CD4-positive, alpha-beta T cell (primary cell): ENCODE data around the gene DCLK1. TPM values are rescaled to one million over a fixed set of nuclear protein-coding genes. Genes with fewer than 3 reads are reported as not detected.

Experiments
- ATAC-seq: fragments of 200-7000 bp; cut with Tn5 transposase; one replicate; pipeline ENCODE4 v1.10.0; 2022; ENCODE audit warnings: mild to moderate bottlenecking; ENCODE audit not compliant: poor library complexity
- CTCF ChIA-PET: fragments of 350-600 bp; sonication (Branson Sonifier 250); formaldehyde crosslinking; loops from one replicate; lab custom pipeline; 2021; ENCODE audit warnings: antibody characterized with exemption, inconsistent platforms; lab: Charles Lee
- POLR2A ChIA-PET: fragments of 350-600 bp; sonication (Branson Sonifier 250); formaldehyde crosslinking; loops from one replicate; lab custom pipeline; 2021; ENCODE audit warnings: antibody characterized with exemption, inconsistent platforms; lab: Charles Lee
- DNase-seq, 14 experiments: peaks; one replicate each; pipeline ENCODE4 v3.0.0-alpha.2; 2013 to 2020; ENCODE audit warnings: mixed read lengths in 2 of 14
- H3K27ac ChIP-seq, 2 donors: one replicate each; pipeline versions ENCODE4 v1.5.1 to v1.7.0; 2013; ENCODE audit warnings: low read length in 2 of 2, low read depth in 1 of 2, mild to moderate bottlenecking in 1 of 2
- H3K27me3 ChIP-seq, 2 experiments: 1 replicate in 1 of 2; 2 replicates in 1 of 2; pipeline versions ENCODE4 v1.6.1 to v1.7.0; 2013; ENCODE audit warnings: low read length in 2 of 2, control low read depth in 1 of 2, mild to moderate bottlenecking in 1 of 2, moderate library complexity in 1 of 2; ENCODE audit not compliant: insufficient read depth in 2 of 2, control insufficient read depth in 1 of 2
- H3K36me3 ChIP-seq: one replicate; pipeline ENCODE4 v1.6.1; 2013; ENCODE audit warnings: low read length, control low read depth; ENCODE audit not compliant: insufficient read depth
- H3K4me1 ChIP-seq: one replicate; pipeline ENCODE4 v1.6.1; 2013; ENCODE audit warnings: low read length, control low read depth; ENCODE audit not compliant: insufficient read depth
- H3K4me3 ChIP-seq: one replicate; pipeline ENCODE4 v1.5.1; 2013; ENCODE audit warnings: mild to moderate bottlenecking, low read length, moderate library complexity
- H3K9me3 ChIP-seq, 2 experiments: 1 replicate in 1 of 2; 2 replicates in 1 of 2; pipeline versions ENCODE4 v1.6.1 to v1.7.0; 2013; ENCODE audit warnings: low read length in 2 of 2, mild to moderate bottlenecking in 2 of 2, control low read depth in 1 of 2, moderate library complexity in 1 of 2; ENCODE audit not compliant: control insufficient read depth in 1 of 2, insufficient read depth in 1 of 2
- H3K27ac Mint-ChIP-seq: one replicate; pipeline ENCODE4 v1.8.0; 2020; ENCODE audit warnings: mixed read lengths
- H3K27me3 Mint-ChIP-seq: one replicate; pipeline ENCODE4 v1.8.0; 2021; ENCODE audit warnings: mixed read lengths
- H3K36me3 Mint-ChIP-seq: one replicate; pipeline ENCODE4 v1.8.0; 2021; ENCODE audit warnings: low read depth, mixed read lengths
- H3K4me1 Mint-ChIP-seq: one replicate; pipeline ENCODE4 v1.8.0; 2021; ENCODE audit warnings: low read depth, mixed read lengths
- H3K4me3 Mint-ChIP-seq: one replicate; pipeline ENCODE4 v1.8.0; 2020; ENCODE audit warnings: mild to moderate bottlenecking, mixed read lengths
- H3K9me3 Mint-ChIP-seq: one replicate; pipeline ENCODE4 v1.8.0; 2020; ENCODE audit warnings: mixed read lengths
- CTCF ChIP-seq: fragments of 200-600 bp; IDR thresholded peaks from one replicate; pipeline ENCODE4 v1.8.0; 2022; ENCODE audit warnings: antibody characterized with exemption, mild to moderate bottlenecking
- intact Hi-C, 2 experiments: fragments of 100-400 bp; cut with DNase I in 1 of 2; cut with micrococcal nuclease in 1 of 2; formaldehyde crosslinking; loops; one replicate each; pipeline versions ENCODE4 v1.15.1 to v1.9.0; 2023 to 2025; cut with DNase I, micrococcal nuclease
- total RNA-seq, 174 experiments: library from RNA in 2 of 174; stranded (reverse) in 2 of 174; gene quantifications; one replicate each; pipeline ENCODE4 v1.2.3 and lab custom pipeline; 2021 to 2026

Gene DCLK1
- total RNA-seq, 2 experiments from 2014 or later, result not detected

DNA sequence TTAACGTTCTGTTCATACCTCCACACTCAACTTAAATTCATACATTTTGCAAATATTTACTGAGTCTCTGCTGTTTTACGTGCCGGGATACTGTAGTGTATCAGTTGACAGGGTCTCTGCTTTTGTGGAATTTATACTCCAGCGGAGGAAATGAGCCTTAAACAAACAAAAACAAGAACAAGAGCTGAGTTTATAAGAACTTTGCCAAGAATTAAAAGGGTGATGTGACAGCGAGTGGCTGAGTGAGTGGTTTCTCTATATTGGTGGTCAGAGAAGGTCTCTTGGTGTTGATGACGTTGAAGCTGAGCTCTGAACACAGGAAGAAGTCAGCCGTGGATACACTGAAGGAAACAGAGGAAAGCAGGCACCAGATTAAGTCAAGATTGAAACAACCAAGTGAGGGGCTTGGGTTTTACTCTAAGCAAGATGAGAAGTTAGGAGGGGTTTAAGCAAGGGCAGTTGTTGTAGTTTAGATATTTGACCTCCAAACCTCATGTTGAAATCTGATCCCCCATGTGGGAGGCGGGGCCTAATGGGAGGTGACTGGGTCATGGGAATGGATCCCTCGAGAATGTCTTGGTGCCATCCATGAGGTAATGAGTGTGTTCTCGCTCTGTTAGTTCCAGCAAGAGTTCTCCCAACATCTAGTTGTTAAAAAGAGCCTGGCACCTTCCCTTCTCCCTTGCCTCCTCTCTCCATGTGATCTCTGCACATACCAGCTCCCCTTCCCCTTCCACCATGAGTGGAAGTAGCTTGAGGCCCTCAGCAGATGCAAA lies 248.3 kb downstream of the DCLK1 start:
- TF ChIP-seq CTCF, result no peak
- POLR2A ChIA-PET, result no interaction called here
- Mint-ChIP-seq H3K4me1 (no peaks in the 10 kb centered on the region), H3K36me3 (no peaks in the 10 kb centered on the region), H3K27ac (no peak overlapping the region), H3K9me3 (no peaks in the 10 kb centered on the region), H3K27me3 (no peaks in the 10 kb centered on the region), H3K4me3 (no peak overlapping the region)
- ATAC-seq (no peak), DNase-seq (no peak)
- no peak overlapping the region for H3K4me3 ChIP-seq
- H3K27ac ChIP-seq, result no peak overlapping the region
- no peaks in the 10 kb centered on the region for H3K36me3 ChIP-seq
- CTCF ChIA-PET, result no interaction called here
- H3K27me3 ChIP-seq, result no peaks in the 10 kb centered on the region
- H3K4me1 ChIP-seq, result no peaks in the 10 kb centered on the region
- peaks cover 0 to 4% of the 10 kb centered on the region in 2 experiments for H3K9me3 ChIP-seq
- intact Hi-C loops, result no loop called here

- POLR2A ChIA-PET, result no interaction called here
- DNase-seq (no peak), ATAC-seq (no peak)
- no peak for TF ChIP-seq CTCF
- intact Hi-C loops, result no loop called here
- CTCF ChIA-PET, result no interaction called here
- Mint-ChIP-seq H3K4me3 (no peak overlapping the region), H3K9me3 (no peaks in the 10 kb centered on the region), H3K27ac (no peak overlapping the region), H3K27me3 (no peaks in the 10 kb centered on the region), H3K36me3 (no peaks in the 10 kb centered on the region), H3K4me1 (no peaks in the 10 kb centered on the region)
- no peaks in the 10 kb centered on the region for H3K36me3 ChIP-seq
- H3K4me1 ChIP-seq, result no peaks in the 10 kb centered on the region
- H3K27me3 ChIP-seq, result no peaks in the 10 kb centered on the region
- peaks cover 0 to 4% of the 10 kb centered on the region in 2 experiments for H3K9me3 ChIP-seq
- H3K4me3 ChIP-seq, result no peak overlapping the region
- H3K27ac ChIP-seq, result no peak overlapping the region
Observed at GRCh38 chr13:35881360-35881759, 249.8 kb downstream of the DCLK1 start.

DNA sequence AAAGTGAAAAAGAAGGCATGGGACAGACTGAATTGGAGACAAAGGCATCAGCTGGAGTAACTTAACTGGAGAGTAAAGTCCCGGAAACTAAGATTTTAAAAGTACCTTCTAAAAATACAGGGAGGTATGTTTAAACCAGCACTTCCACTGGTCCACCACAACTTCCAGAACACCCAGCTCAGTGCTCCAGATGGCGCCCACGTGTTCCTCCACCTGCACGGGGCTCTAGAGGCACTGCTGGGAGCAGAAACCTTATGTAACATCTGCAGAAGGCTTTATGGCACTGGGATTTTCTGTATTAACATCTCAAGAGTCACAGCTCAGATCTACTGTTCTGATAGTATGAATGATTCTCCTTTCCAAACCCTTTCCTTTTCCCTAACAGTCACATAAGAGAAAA lies 252.1 kb downstream of the DCLK1 start:
- H3K4me3 Mint-ChIP-seq, result no peak overlapping the region
- H3K4me1 Mint-ChIP-seq, result no peaks in the 10 kb centered on the region
- no peaks in the 10 kb centered on the region for H3K4me1 ChIP-seq
- POLR2A ChIA-PET, result no interaction called here
- H3K27me3 ChIP-seq, result no peaks in the 10 kb centered on the region
- no peaks in the 10 kb centered on the region for H3K9me3 Mint-ChIP-seq
- no peak overlapping the region for H3K27ac Mint-ChIP-seq
- no peaks in the 10 kb centered on the region for H3K27me3 Mint-ChIP-seq
- H3K36me3 Mint-ChIP-seq, result no peaks in the 10 kb centered on the region
- CTCF ChIA-PET, result no interaction called here
- H3K4me3 ChIP-seq, result no peak overlapping the region
- no peak for ATAC-seq
- H3K36me3 ChIP-seq, result no peaks in the 10 kb centered on the region
- intact Hi-C loops, result no loop called here
- TF ChIP-seq CTCF, result no peak
- peaks cover 0 to 4% of the 10 kb centered on the region in 2 experiments for H3K9me3 ChIP-seq
- no peak for DNase-seq
- no peak overlapping the region for H3K27ac ChIP-seq
